Muscle of leg (tissue), 11 donors: ENCODE measurements around the gene SDCBP2. TPM values are rescaled to one million over a fixed set of nuclear protein-coding genes. Genes with fewer than 3 reads are reported as not detected.

Source experiments
- DNase-seq: peaks from one replicate; pipeline ENCODE4 v3.0.0; 2013
- H3K27ac ChIP-seq: one replicate; pipeline ENCODE4 v1.5.1; 2013; ENCODE audit warnings: mild to moderate bottlenecking, low read length, control low read depth
- H3K27me3 ChIP-seq: one replicate; pipeline ENCODE4 v1.6.1; 2013; ENCODE audit warnings: low read length; ENCODE audit not compliant: control insufficient read depth, insufficient read depth
- H3K36me3 ChIP-seq: one replicate; pipeline ENCODE4 v1.6.1; 2013; ENCODE audit warnings: low read length; ENCODE audit not compliant: control insufficient read depth, insufficient read depth
- H3K4me1 ChIP-seq: one replicate; pipeline ENCODE4 v1.6.1; 2013; ENCODE audit warnings: low read length; ENCODE audit not compliant: control insufficient read depth, insufficient read depth
- H3K4me3 ChIP-seq: one replicate; pipeline ENCODE4 v1.5.1; 2013; ENCODE audit warnings: low read length, control low read depth
- H3K9me3 ChIP-seq: replicated peaks from 2 replicates; pipeline ENCODE4 v1.6.1; 2013; ENCODE audit warnings: low read depth, low read length; ENCODE audit not compliant: control insufficient read depth
- WGBS: methylation state at CpG from one replicate; pipeline ENCODE4 v1.1.5; 2013; ENCODE audit warnings: missing lambda C conversion rate; ENCODE audit not compliant: insufficient coverage; 5-methylcytosine and 5-hydroxymethylcytosine counted together
- polyA plus RNA-seq, 8 donors: library from polyadenylated mRNA; unstranded; fragments of 120-200 nt; gene quantifications; one replicate each; pipeline versions ENCODE4 v1.2.1 to v1.2.3, GENCODE V29; 2013; ENCODE audit warnings: inconsistent platforms in 1 of 8, low replicate concordance in 1 of 8; ENCODE audit not compliant: insufficient read length in 8 of 8, insufficient read depth in 1 of 8
- total RNA-seq: library from RNA; stranded (reverse); fragments of 120-200 nt; gene quantifications from one replicate; pipeline ENCODE4 v1.2.4, GENCODE V29; 2013

SDCBP2 gene
- total and polyA plus RNA-seq, 9 donors = 1.5 to 6.2 (median 1.8) TPM

DNA sequence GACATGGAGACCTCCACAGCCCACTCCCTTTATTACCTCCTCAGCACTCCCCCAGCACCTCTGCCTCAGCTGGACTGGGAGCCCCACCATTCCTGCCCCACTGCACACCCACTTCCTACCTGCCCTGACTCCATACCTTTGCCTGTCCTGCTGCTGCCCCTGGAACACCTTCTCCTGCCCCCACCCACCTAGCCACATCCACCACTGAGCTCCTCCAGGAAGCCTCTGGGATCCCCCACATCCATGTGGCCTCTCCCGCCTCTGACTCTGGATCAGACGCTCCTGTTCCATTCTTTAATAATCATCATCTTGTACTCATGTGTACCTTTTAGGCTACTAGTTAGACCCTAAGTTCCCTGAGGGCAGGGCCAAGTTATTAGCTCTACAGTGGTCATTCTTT is 2.2 kb upstream of the SDCBP2 start:
- no peak overlapping the region for H3K4me3 ChIP-seq
- no peaks in the 10 kb centered on the region for H3K9me3 ChIP-seq
- H3K4me1 ChIP-seq = peaks cover 20% of the 10 kb centered on the region
- no peaks in the 10 kb centered on the region for H3K27me3 ChIP-seq
- no peak for DNase-seq
- 87% methylated on average over 2 of the region's 2 CpGs for WGBS
- no peak overlapping the region for H3K27ac ChIP-seq
- peaks cover 22% of the 10 kb centered on the region for H3K36me3 ChIP-seq

DNA sequence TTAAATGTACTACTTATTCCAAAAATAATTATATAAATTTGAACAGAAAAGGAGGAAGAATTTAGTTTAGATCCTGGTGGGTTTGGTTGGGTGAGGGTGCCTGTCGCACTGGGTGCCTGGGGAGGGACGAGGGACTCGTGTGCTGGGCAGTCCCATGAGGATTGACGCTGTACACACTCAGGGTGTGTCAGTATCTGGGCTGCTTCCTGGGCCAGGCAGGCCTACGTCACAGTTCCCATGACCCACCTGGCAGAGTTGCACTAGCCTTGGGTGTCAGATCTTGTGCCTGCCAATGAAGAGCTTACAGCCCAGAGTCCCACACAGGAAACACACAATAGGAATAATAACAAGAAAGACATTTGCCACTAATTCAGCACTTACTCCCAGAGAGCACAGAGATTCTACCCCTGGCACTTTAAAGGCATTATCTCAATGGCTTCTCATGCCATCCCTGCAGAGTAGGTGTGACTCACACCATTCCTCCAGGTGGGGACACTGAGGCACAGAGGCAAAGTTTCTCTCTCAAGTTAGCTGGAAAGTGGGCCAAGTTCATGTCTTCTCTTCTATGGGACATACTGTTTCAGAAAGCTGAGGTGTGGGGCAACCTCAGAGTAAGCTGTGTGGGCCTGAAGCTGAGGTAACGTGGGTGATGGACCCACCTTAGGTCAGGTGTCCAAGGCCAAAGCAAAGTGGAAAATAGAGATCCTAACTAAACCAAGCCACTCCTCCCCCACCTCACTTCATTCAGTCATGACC is 1.3 kb upstream of the SDCBP2 start:
- H3K27ac ChIP-seq = no peak overlapping the region
- H3K4me1 ChIP-seq = peaks cover 25% of the 10 kb centered on the region
- 45% methylated on average over 1 of the region's 6 CpGs for WGBS
- H3K4me3 ChIP-seq = no peak overlapping the region
- no peak for DNase-seq
- no peaks in the 10 kb centered on the region for H3K9me3 ChIP-seq
- H3K36me3 ChIP-seq = peaks cover 21% of the 10 kb centered on the region
- H3K27me3 ChIP-seq = no peaks in the 10 kb centered on the region

DNA sequence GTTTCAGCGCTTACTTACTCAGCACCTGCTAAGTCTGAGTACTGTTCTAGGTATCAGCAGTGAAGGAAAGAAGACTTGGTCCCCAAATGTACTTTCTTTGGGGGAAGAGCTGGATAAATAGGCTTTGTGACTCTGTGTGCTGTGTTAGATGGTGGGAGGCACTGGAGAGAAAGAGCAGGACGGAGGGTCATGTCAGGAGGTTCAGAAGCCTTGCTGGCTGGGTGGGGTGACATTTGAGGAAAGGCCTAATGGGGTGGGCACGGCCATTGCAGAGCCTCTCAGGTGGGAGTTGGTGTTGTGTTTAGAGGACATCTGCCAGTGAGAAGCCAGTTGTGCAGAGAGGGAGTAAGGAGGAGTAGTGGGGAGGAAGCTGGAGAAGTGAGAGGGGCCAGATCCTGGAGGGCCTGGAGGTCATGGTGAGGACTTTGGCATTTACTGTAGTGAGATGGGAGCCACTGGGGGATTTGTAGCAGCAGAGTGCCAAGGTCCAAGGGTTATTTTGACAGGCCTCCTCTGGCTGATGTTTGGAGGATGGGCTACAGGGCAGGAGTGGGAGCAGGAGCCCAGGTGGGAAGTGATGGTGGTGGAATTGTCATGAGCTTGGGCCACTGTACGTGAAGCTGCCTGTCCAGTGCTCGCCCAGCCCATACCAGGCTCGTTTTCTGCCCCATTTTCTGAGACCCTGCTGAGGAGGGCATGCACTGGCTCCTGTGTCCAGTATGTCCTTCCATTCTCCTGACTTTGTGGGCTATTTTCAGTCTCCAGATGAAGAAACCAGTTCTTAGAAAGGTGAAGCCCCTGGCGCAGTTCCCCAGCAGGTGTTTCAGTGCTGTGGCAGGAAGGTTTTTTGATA is 886 bp downstream of the SDCBP2 start:
- Histone ChIP-seq H3K4me3 (no peak overlapping the region), H3K27ac (no peak overlapping the region), H3K36me3 (peaks cover 10% of the 10 kb centered on the region), H3K9me3 (no peaks in the 10 kb centered on the region), H3K4me1 (peaks cover 33% of the 10 kb centered on the region), H3K27me3 (no peaks in the 10 kb centered on the region)
- DNase-seq = no peak
- WGBS = 86% methylated on average over 7 of the region's 7 CpGs

DNA sequence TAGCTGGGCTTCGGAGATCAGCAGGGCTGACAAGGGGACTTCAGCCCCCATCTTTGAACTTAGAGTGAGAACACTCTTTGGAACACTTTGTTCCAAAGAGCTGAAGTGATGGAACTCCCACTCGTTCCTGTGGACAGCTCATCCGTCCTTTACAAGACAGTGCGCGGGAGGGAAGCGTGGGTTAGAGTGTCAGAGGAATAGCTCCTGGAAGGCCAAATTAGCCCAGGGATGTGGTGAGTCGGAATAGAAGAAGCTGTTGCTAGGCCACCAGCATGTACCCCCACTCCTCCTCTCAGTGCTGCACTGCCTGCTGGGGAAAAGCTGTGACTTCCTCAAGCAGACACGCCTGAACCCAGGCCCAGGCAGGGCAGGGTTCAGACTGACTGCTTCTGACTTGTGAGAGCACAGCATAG is 1.7 kb downstream of the SDCBP2 start:
- WGBS = 63% methylated on average over 6 of the region's 8 CpGs
- DNase-seq = no peak

DNA sequence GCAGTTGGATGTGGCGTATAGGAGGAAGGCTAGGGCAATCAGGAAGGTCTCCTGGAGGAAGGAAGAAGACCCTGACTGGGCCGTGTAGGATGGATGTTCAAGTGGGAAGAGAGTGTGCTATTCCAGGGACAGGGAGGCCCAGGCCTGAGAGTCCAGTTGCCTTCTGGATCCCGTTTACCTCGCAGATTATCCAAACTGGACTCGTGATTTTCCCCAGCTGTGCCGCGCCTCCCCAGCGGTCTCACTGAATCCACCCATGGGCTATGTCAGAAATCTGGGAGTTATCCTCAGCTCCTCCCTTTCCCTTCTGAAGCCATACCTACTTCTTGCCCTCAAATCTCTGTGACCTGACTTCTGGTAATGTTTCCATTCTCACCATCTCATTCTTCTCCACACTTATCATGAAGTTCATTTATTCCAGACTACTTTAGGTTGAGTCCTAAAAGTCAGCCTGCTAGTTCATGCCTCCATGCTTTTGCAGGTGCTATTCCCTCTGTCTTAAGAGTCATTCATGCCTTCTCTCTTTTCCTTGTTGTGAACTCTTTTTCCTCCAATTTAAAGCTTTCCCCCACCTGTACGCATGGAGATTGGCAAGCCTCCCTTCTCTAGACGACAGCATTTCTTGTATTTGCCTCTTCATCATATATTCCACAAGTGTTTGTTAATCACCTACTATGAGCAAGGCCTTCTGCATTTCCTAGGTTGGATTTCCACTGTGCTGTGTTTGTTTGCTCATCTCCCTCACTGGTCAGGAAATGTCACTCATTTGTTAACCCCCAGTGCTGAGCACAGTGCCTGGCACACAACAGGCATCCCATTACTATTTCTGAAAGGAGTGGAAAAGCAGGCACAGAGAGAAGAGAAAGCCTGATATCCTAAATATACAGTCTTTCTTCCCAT is 2.7 kb downstream of the SDCBP2 start:
- peaks cover 35% of the 10 kb centered on the region for H3K4me1 ChIP-seq
- 24% methylated on average over 8 of the region's 10 CpGs for WGBS
- H3K9me3 ChIP-seq = no peaks in the 10 kb centered on the region
- H3K36me3 ChIP-seq = peaks cover 5% of the 10 kb centered on the region
- H3K4me3 ChIP-seq = peak overlapping the region; percentile 66
- no peak for DNase-seq
- H3K27me3 ChIP-seq = no peaks in the 10 kb centered on the region
- H3K27ac ChIP-seq = peak overlapping the region; percentile 97

More for the DNA sequence above, 1.7 kb downstream of the SDCBP2 start:
- Histone ChIP-seq H3K36me3 (peaks cover 5% of the 10 kb centered on the region), H3K4me3 (no peak overlapping the region), H3K27ac (no peak overlapping the region), H3K4me1 (peaks cover 35% of the 10 kb centered on the region), H3K27me3 (no peaks in the 10 kb centered on the region), H3K9me3 (no peaks in the 10 kb centered on the region)

DNA sequence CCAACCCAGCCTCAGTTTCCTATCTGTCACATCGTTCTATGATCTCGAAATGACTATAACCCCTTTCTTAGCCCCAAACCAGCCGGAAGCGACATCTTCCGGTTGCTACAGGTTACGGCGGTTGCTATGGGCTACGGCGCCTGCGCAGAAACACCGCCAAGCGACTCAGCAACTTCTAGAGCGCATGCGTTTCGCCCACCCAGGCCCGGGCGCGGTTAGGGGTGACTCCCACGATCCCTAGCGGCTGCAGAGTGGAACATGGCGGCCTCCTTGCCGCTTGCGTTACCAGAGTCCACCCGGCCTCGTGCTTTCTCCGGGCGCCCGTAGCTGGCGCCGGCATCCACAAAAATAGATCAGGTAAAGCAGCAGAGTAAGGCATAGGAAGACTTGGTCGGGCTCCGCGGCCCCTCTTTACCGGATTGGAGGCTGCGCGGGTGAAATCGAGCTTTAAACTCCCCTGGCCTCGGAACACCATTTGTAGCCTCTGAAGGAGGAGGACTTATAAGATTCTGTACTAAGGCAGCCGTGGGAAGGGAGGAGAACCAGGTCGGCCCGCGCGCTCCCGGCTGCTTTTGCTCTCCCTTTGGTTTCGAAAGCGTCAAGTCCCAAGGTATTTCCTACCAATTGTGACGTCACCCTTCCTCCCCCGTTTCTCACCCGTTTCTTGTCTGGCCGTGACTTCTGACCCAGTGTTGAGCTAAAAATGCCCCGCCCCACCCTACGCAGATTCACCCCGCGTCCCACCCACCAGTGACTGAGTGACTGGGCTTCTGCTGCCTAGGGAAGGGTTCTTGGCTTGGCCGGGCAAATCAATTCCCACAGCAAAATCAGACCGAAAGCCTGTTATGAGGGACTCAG is 3.5 kb downstream of the SDCBP2 start:
- Histone ChIP-seq H3K4me1 (peaks cover 35% of the 10 kb centered on the region), H3K36me3 (peaks cover 5% of the 10 kb centered on the region), H3K4me3 (peak overlapping the region; percentile 66), H3K9me3 (no peaks in the 10 kb centered on the region), H3K27ac (peak overlapping the region; percentile 97), H3K27me3 (no peaks in the 10 kb centered on the region)
- under 1% methylated on average over 56 of the region's 56 CpGs for WGBS
- DNase-seq = peak; percentile 99

DNA sequence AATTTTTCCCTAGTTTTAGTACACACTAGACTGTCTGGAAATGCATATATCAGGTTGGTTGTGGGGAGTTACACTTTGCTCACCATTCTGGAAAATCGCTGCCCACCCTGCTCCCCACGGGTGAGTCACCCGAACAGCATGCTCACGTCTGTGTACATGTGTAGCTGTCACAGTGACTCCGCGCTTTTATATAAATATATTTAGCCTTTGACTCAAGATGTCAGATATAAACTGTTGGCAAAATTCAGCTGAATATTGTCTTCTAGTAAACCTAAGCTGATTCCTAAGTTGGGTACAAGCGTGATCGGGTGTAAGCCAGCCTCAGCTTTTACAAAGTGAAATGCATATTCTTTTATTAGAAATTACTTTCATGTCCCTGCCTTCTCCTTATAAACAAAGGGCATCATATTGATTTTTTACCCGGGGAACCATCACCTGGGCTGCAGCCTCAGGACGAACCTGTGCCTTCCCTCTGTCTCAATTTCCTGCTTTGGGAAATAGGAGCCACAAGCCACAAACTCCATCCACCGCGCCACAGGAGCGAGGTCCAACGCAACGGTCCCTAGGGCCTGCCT is 4.3 kb downstream of the SDCBP2 start:
- WGBS = 1% methylated on average over 7 of the region's 15 CpGs
- Histone ChIP-seq H3K4me3 (peak overlapping the region; percentile 66), H3K27ac (peak overlapping the region; percentile 97), H3K27me3 (no peaks in the 10 kb centered on the region), H3K36me3 (peaks cover 2% of the 10 kb centered on the region), H3K9me3 (no peaks in the 10 kb centered on the region), H3K4me1 (peaks cover 35% of the 10 kb centered on the region)
- DNase-seq = no peak

DNA sequence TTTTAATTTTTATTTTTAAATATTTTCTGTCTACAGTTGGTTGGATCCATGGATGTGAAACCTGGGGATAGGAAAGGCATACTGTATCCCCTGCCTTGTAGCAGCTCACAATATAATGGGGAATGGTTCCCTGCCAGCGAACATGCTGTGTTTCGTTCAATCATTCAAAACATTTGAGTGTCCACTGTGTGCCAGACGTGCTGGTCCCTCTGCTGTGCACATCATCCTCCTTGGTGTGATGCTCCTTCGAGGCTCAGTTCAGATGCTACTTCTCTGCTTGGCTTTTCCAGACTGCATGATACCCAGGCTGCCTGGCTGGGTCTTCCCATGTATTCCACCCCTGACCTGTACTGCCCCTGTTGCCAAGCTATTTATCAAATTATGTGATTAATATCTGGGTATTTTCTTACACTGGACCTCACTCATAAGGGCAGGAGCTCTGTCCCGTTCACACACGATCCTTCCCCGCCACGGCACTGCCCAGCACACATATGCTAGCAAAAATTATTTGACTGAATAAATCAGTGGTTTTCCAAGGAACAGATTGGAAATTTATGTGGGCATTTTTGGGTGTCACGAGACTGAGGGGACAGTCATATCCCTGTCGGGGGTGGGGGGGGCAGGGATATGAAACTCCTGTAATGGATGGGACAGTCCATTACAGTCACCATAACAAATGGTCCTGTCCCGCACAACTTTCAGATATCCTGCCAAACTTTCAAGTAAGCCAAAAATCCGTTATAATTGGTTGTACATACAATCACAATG is 4.9 kb downstream of the SDCBP2 start:
- H3K36me3 ChIP-seq = peaks cover 2% of the 10 kb centered on the region
- no peak overlapping the region for H3K4me3 ChIP-seq
- no peak for DNase-seq
- no peaks in the 10 kb centered on the region for H3K9me3 ChIP-seq
- H3K4me1 ChIP-seq = peaks cover 32% of the 10 kb centered on the region
- H3K27me3 ChIP-seq = no peaks in the 10 kb centered on the region
- WGBS = 78% methylated on average over 3 of the region's 12 CpGs
- H3K27ac ChIP-seq = peak overlapping the region; percentile 97
